OCI-LY7 (cell line): ENCODE data around the gene B3GNT5. TPM values are rescaled to one million over a fixed set of nuclear protein-coding genes. Genes with fewer than 3 reads are reported as not detected.

Source experiments
- BruUV-seq: library from RNA; stranded (reverse); fragments of 400-500 nt; replicated peaks from 2 replicates; lab custom pipeline; 2021; lab: Mats Ljungman, UMichigan
- CTCF ChIA-PET: fragments of 300-600 bp; sonication (Branson Sonifier 250); formaldehyde crosslinking; loops from one replicate; lab custom pipeline; 2022; ENCODE audit warnings: antibody characterized with exemption; ENCODE audit not compliant: unreplicated experiment; lab: Charles Lee
- POLR2A ChIA-PET: fragments of 300-600 bp; sonication (Branson Sonifier 250); formaldehyde crosslinking; loops from one replicate; lab custom pipeline; 2022; ENCODE audit warnings: antibody characterized with exemption; lab: Charles Lee
- DNase-seq: peaks from one replicate; pipeline ENCODE4 v3.0.0-alpha.2; 2015; ENCODE audit warnings: low spot score
- H2AFZ ChIP-seq: fragments of 200-600 bp; sonication (generic), shearing (Covaris generic); 2 replicates; pipeline ENCODE4 v1.6.1; 2014; ENCODE audit warnings: mild to moderate bottlenecking, antibody characterized with exemption, low read length, moderate library complexity
- H3K27ac ChIP-seq: fragments of 200-600 bp; sonication (generic); 2 replicates; pipeline ENCODE4 v1.5.1; 2014; ENCODE audit warnings: mixed run types, low read depth, mild to moderate bottlenecking, moderate library complexity, low read length, inconsistent platforms; ENCODE audit not compliant: poor library complexity, severe bottlenecking
- H3K36me3 ChIP-seq: fragments of 200-600 bp; sonication (generic); 2 replicates; pipeline ENCODE4 v1.6.1; 2014; ENCODE audit warnings: mild to moderate bottlenecking, antibody characterized with exemption, low read length, moderate library complexity, mixed read lengths; ENCODE audit not compliant: insufficient read depth
- H3K4me1 ChIP-seq: fragments of 200-600 bp; sonication (generic); 2 replicates; pipeline ENCODE4 v1.5.1; 2014; ENCODE audit warnings: mild to moderate bottlenecking, low read length; ENCODE audit not compliant: insufficient read depth, poor library complexity, severe bottlenecking
- H3K4me2 ChIP-seq: fragments of 200-600 bp; sonication (generic); 2 replicates; pipeline ENCODE4 v1.6.1; 2014; ENCODE audit warnings: mild to moderate bottlenecking, low read length
- H3K4me3 ChIP-seq: fragments of 200-600 bp; sonication (generic); 2 replicates; pipeline ENCODE4 v1.5.1; 2014; ENCODE audit warnings: mild to moderate bottlenecking, low read depth, low read length; ENCODE audit not compliant: poor library complexity, severe bottlenecking
- H3K79me2 ChIP-seq: fragments of 200-600 bp; sonication (generic); 2 replicates; pipeline ENCODE4 v1.6.1; 2016; ENCODE audit warnings: low read depth, mild to moderate bottlenecking, low read length, moderate library complexity, mixed read lengths; ENCODE audit not compliant: insufficient read depth
- H3K9me2 ChIP-seq: fragments of 200-600 bp; sonication (generic); 2 replicates; pipeline ENCODE4 v1.6.1; 2016; ENCODE audit warnings: mild to moderate bottlenecking, low read length, mixed read lengths; ENCODE audit not compliant: insufficient read depth
- H3K9me3 ChIP-seq: fragments of 200-600 bp; sonication (generic); 2 replicates; pipeline ENCODE4 v1.6.1; 2014; ENCODE audit warnings: mild to moderate bottlenecking, mixed run types, low read length, mixed read lengths
- H4K20me1 ChIP-seq: fragments of 200-600 bp; sonication (generic); 2 replicates; pipeline ENCODE4 v1.6.1; 2014; ENCODE audit warnings: mild to moderate bottlenecking, antibody characterized with exemption, low read length, moderate library complexity, mixed read lengths; ENCODE audit not compliant: insufficient read depth
- CTCF ChIP-seq: fragments of 200-600 bp; sonication (generic); conservative IDR thresholded peaks from 2 replicates; pipeline ENCODE4 v1.5.1; 2014; ENCODE audit warnings: mild to moderate bottlenecking, antibody characterized with exemption, low read length, moderate library complexity, mixed read lengths
- EZH2phosphoT487 ChIP-seq: fragments of 200-600 bp; sonication (generic); IDR thresholded peaks from 2 replicates; pipeline ENCODE4 v1.6.1; 2018; ENCODE audit warnings: low read depth, borderline replicate concordance, mild to moderate bottlenecking, mixed run types, antibody characterized with exemption, low read length, moderate library complexity, mixed read lengths
- intact Hi-C: fragments of 100-400 bp; cut with micrococcal nuclease; formaldehyde crosslinking; loops from one replicate; pipeline ENCODE4 v1.10.0; 2022; ENCODE audit not compliant: unreplicated experiment
- total RNA-seq, 2 experiments: library from RNA; depleted of rRNA in 1 of 2; stranded (reverse); fragments of >200 nt in 1 of 2; shearing (Covaris generic) in 1 of 2; gene quantifications; 2 replicates each; pipeline ENCODE4 v1.2.3, GENCODE V29; 2014 to 2022

Gene B3GNT5
- total RNA-seq, 2 experiments from 2014 or later: 0.11 TPM; not detected in 1

GRCh38 chr3:183272142-183272541 lies 19.1 kb downstream of the B3GNT5 start:
- POLR2A ChIA-PET: interaction anchor here (0.6 to 1.1 kb wide), 2 partner anchors 15 to 125 kb away, joined by 3 read pairs; no protein-coding TSS in a partner anchor
- Histone ChIP-seq H3K9me3 (no peaks in the 10 kb centered on the region), H3K79me2 (no peaks in the 10 kb centered on the region), H3K27ac (no peak overlapping the region), H4K20me1 (no peaks in the 10 kb centered on the region), H3K4me3 (no peak overlapping the region), H3K9me2 (no peaks in the 10 kb centered on the region), H2AFZ (no peak overlapping the region), H3K4me2 (no peak overlapping the region), H3K4me1 (no peaks in the 10 kb centered on the region), H3K36me3 (no peaks in the 10 kb centered on the region)
- CTCF ChIA-PET: no interaction called here
- TF ChIP-seq EZH2phosphoT487: no peak
- TF ChIP-seq CTCF: no peak
- intact Hi-C loops: no loop called here
- no TSS peak for BruUV-seq
- no peak for DNase-seq

DNA sequence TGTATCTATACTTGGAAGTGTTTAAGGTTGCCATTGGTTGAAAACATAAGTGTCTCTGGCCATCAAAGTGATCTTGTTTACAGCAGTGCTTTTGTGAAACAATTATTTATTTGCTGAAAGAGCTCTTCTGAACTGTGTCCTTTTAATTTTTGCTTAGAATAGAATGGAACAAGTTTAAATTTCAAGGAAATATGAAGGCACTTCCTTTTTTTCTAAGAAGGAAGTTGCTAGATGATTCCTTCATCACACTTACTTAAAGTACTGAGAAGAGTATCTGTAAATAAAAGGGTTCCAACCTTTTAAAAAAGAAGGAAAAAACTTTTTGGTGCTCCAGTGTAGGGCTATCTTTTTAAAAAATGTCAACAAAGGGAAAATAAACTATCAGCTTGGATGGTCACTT lies 19.7 kb downstream of the B3GNT5 start:
- no TSS peak for BruUV-seq

More for the DNA sequence above, 19.7 kb downstream of the B3GNT5 start:
- no peak for TF ChIP-seq EZH2phosphoT487
- no peak for TF ChIP-seq CTCF
- CTCF ChIA-PET: no interaction called here
- H4K20me1 ChIP-seq: no peaks in the 10 kb centered on the region
- no peaks in the 10 kb centered on the region for H3K9me2 ChIP-seq
- DNase-seq: no peak
- no peaks in the 10 kb centered on the region for H3K79me2 ChIP-seq
- no peak overlapping the region for H3K27ac ChIP-seq
- no peaks in the 10 kb centered on the region for H3K4me1 ChIP-seq
- intact Hi-C loops: no loop called here
- H3K36me3 ChIP-seq: no peaks in the 10 kb centered on the region
- H3K9me3 ChIP-seq: no peaks in the 10 kb centered on the region
- no peak overlapping the region for H3K4me2 ChIP-seq
- H3K4me3 ChIP-seq: no peak overlapping the region
- POLR2A ChIA-PET: no interaction called here
- H2AFZ ChIP-seq: no peak overlapping the region
